HG02870 (cell line): ENCODE results near the gene CEACAM20.
A peak's percentile ranks its signal among the peaks of the same experiment; 100 is the strongest.
"Not testable (repeated sequence)": the region's sequence is repeated elsewhere in the genome, so short reads cannot be mapped to it uniquely, and the experiment has no call there.

Experiments used
- ATAC-seq: cut with Tn5 transposase; IDR thresholded peaks from one replicate; pipeline ENCODE4 v1.9.1; 2021; ENCODE audit warnings: mild to moderate bottlenecking, moderate library complexity; ENCODE audit not compliant: unreplicated experiment

CEACAM20 gene

DNA sequence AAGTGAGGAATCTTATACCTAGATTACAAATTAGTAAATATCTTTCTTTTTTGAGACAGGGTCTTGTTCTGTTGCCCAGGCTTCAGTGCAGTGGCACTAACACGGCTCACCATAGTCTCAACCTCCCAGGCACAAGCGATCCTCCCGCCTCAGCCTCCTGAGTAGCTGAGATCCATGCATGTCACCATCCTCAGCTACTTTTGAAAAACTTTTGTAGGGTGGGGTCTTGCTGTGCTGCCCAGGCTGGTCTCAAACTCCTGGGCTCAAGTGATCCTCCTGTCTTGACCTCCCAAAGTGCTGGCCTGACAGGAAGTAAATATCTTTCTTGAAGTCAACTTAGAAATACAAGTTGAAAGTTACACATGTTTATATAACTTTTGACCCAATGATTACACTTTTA, 20.0 kb upstream of the CEACAM20 start:
- ATAC-seq, result no peak

DNA sequence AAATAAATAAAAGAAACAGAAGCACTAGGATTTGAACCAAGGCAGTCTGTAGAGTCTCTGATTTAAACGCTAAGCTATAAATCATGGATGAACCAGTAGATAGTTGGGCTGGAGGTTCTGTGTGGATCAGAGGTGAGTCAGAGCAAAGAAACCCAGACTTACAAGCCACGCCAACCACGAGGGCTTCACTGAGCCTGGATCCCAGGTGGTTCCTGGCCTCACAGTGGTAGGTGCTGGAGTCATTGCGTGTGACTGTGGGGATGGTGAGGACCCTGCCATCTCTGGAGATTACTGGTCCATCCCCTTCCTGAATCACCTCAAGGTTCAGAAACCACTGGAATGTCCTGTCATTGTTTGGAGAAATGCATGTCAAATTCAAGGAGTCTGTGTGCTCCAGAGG, 19.3 kb upstream of the CEACAM20 start:
- no peak for ATAC-seq

DNA sequence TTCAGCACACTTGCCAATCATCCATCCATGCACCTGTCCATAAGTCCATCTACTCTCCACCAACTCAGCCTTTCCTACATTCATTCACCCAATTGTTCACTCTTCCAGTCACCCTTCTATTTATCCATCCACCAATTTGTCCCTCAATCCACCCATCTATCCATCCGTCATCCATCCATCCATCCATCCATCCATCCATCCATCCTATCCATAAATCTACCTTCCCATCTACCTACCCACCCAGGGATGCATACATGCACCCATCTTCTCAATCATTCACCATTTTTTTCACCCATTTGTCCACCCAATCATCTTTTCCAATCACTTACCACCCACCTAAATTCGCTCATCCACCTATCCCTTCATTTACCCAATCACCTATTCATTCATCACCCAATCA, 14.6 kb upstream of the CEACAM20 start:
- no peak for ATAC-seq

DNA sequence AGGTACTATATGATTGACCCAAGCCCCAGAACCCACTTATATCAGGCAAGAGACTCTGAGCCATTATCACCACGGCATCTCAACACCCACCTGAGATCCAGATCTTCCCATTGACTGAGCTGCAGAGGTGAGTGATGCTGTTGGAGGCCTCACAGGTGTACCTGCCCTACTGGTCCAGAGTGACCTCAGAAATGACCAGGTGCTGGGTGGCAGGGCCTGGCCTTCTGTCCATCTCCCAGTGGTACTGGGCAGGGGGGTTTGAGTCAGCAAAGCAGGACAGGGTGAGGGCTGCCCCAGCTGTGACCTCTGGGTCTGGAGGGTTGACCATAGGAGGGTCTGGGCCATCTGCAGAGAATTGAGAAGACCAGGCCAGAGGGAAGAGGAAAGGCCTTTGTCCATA, 13.2 kb upstream of the CEACAM20 start:
- no peak for ATAC-seq

DNA sequence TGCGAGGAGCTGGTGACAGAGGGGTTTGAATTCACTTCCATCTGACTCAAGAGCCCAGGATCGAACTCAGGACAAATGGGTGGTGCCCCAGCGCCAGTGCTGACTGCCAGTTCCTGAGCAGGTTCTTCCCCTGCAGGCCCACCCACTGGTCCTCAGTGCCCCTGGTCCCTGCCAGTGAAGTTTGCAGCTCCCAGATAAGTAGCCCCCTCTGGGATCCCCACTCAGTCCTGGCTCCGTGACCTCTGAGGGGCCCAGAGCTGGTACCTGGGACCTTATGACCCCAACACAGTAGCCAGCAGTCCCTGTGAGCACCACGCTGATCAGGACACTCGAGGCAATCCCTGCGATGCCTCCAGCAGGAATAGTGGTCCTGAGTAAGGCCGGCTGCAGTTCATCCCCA, 11.3 kb upstream of the CEACAM20 start:
- no peak for ATAC-seq

DNA sequence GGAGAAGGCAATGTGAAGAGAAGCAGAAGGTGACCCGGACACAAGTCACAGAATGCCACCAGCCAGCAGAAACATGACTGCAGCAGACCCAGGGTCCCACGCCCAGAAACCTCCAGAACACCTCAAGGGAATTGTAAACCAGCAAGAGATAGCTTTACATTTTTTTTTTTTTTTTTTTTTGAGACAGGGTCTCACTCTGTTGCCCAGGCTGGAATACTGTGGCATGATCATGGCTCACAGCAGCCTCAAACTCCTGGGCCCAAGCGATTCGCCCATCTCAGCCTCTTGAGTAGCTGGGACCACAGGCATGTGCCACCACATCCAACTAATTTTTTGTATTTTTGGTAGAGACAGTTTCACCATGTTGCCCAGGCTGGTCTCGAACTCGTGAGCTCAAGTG, 10.5 kb upstream of the CEACAM20 start:
- ATAC-seq, result no peak

DNA sequence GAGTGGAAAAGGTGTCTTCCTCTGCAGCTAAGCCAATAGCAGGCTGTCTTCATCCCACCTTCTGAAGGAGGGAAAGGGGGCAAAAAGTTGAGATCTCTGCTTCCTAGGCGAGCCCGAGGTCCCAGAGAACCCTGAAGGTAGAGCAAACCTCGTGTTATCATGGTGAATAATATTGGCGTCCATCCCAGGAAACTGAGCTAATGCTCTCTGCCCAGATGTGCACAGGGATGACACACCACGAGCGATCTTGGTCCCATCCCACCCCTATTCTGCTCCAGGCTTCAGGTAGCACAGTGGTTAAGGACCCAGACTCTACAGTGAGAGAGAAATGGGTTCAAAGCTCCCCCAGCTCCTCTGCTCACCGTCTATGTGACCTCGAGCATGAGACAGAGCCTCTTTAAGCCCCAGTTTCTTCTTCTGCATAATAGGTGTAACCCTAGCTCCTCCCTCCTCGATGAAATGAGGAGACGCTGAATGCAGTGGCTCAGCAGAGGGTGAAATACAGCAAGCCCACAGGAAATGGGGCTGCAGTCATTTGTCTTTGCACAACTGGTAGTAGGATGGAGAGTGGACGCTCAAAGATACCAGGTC, 9.9 kb upstream of the CEACAM20 start:
- no peak for ATAC-seq

DNA sequence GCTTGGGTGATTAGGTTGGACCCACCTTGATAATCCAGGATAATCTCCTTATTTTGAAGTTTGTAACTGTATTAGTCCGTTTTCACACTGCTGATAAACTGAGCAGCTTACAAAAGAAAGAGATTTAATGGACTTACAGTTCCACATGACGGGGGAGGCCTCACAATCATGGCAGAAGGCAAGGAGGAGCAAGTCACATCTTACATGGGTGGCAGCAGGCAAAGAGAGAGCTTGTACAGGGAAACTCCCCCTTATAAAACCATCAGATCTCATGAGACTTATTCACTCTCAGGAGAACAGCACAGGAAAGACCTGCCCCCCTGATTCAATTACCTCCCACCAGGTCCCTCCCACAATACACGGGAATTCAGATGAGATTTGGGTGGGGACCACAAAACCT, 5.9 kb upstream of the CEACAM20 start:
- ATAC-seq, result not testable (repeated sequence)

DNA sequence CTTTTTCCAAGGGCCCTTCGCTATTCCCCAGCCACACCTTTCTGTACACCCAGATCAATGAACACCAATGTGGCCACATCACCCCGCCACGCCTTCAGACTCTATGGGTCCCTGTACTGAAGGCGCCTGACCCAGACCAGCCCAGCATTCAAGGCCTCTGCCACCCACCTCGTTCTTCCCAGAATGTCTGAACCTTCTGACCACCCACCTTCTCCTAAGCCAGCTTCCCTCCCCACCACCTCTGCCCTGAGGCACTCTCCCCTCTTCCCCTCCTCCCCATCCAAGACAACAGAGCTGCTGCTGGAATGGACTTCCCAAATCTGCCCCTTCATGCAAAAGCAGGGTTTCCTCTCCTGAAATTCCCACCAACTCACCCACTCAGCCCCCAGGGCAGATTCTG, 3.3 kb upstream of the CEACAM20 start:
- ATAC-seq, result no peak

DNA sequence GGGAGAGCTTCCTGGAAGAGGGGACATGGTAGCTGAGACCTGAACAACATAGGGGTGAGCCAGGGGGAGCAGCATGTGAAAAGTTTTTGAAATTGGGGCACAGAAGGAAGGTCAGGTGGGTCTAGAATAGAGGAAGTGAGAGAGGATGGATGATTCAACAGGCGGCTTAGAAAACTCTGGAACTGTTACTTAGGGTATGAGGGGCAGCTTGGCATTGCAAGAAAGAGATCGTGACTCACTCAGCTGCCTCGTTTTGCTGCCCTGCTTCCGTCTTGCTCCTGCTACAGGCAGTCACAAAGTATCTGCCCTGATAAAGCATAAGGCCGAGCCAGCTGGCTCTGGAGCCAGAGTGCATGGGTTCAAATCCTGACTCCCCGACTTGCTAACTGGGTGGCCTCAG, 1.3 kb upstream of the CEACAM20 start:
- ATAC-seq, result no peak

DNA sequence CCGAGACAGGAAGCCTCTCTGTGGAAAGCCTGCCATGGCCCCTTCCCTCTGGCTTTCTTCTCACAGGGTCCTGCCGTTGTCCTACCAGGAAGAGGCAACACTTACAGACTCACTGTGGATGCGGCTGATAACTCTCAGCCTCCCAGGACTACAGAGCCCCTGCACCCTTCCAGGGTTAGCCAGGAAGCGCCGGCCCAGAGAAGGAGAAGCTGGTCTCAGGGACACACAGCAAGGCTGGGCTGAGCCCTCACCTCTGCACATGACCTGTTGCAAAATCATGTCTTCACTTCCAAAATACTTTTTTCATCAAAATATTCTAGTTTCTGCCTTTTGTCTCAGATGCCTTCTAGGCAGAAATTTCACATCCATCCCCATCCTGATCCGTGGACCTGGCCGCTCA, 1.9 kb downstream of the CEACAM20 start:
- no peak for ATAC-seq

DNA sequence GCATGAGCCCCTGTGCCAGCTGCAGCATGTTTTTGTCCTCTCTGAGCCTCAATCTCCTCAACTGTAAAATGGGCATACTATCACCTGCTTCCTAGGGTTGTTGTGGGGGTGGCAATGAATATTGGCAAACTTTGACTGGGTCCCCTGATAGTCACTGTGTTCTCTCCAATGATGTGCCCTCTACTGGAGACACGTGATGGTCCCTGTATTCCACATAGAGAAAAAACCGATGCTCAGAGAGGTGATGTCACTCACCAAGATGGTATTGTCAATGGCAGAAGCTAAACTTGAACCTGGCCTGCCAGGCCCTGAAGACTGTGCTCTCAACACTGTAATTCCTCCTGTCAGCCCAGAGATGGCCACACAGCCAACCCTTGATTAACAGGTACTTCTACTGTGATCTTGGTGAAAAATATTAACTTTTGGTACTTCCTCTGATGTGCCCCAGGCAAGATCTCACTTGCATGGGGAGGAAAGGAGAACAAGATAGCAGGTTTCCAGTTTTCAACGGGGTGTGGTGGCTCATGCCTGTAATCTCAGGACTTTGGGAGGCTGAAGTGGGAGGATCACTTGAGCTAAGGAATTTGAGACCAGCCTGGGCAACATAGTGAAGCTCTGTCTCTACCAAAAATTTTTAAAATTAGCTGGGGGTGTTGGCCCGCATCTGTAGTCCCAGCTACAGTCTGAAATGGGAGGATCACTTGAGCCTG, 3.6 kb downstream of the CEACAM20 start:
- ATAC-seq, result no peak

DNA sequence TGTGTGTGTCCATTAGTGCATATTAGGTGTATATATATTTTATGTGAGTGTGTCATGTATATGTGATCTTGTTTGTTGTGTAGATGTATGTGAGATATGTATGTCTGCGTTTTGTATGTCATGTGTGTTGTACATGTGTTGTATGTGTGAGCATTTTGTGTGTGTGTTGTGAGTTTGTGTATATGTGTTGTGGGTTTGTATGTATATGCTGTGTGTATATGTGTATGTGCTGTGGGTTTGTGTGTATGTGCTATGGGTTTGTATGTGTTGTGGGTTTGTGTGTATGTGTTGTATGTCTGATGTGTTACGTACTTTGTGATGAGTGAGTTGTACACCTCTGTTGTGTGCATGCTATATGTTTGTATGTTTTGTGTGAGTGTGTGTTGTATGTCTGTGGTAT, 8.1 kb downstream of the CEACAM20 start:
- no peak for ATAC-seq

DNA sequence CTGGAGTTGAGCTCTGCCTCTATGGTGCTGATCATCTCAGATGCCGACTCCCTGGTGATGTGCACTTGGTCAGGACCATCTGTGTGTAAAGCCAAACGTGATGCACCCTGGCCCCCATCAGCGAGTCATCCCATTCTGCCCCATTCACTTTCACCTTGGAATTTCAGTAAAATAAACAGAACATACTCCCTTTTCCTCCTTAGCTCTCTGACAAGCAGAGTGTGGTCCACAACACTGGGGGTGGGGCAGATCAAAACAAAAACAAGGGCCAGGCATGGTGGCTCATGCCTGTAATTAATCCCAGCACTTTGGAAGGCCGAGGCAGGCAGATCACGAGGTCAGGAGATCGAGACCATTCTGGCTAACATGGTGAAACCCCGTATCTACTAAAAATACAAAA, 12.3 kb downstream of the CEACAM20 start:
- no peak for ATAC-seq

DNA sequence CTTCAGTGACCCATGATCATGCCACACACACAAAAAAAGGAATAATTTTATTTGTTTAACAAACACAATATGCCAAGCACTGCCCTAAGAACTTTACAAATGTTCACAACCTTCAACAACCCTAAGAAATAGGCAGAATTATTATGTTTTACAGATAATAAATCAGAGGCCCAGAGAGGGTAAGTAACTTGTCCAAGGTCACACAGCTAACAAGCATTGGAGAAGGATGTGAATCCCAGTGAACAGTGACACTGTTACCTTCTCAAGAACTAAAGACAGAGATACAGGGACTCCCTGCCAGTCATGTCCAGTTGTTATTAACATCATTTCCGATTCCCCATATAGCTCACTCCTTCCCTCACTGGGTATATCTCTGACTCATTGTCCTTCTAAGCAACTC, 13.6 kb downstream of the CEACAM20 start:
- no peak for ATAC-seq

DNA sequence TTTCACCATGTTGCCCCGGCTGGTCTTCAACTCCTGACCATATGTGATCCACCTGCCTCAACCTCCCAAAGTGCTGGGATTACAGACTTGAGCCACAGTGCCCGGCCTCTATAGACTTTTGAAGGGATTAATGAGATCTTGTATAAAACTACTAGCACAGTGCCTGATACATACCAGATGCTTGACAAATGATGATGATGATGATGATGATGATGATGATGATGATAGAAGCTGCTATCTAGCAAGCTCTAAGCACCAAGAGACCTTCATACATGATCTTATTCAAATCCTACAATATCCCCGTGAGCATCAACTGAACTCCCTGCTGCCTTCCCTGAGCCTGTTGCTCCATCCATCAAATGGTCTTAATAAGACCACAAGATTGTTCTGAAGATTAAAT, 14.4 kb downstream of the CEACAM20 start:
- no peak for ATAC-seq

DNA sequence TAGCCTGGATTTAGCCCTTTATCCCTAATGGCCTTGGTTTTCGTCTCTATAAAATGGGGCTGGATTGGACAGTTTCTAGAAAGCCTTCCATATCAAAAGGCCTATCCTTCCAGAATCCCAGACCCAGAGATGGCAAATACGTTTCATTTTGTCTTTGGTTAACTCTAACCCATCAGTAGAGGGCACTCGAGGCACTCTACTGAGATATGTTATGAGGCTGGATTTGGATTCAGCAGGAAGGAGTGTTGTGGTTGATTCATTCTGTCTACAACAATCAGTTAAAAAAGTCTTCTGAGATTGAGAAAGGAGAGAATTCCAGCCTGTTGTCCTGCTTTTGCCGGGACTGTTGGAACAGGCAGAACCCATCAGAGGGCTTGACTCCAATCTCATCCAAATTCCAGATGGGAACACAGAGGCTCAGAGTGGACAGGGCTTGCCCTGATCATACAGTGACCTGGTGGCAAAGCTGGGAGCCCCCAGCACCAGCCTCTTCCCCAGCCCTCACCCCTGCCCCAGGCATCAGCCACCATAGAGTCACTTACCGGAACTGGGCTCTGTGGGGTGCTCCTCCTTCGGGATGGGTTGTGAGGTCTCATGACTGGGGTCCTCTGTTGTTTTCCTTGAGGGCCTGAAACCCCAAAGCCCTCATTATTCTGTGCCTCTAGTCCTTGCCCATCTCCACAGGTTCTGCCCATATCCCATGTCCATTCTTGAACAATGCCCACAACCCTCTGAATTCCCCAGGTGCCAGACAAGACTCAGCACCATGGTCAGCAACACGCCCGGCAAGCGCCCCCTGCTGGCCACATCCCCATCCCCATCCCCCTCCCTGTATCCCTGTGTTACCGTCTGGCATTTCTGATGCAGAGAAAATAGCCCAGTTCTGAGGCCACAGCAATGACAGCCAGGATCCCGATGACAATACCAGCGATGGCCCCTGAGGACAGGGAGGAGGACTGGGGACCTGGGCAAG, 16.9 kb downstream of the CEACAM20 start:
- no peak for ATAC-seq

DNA sequence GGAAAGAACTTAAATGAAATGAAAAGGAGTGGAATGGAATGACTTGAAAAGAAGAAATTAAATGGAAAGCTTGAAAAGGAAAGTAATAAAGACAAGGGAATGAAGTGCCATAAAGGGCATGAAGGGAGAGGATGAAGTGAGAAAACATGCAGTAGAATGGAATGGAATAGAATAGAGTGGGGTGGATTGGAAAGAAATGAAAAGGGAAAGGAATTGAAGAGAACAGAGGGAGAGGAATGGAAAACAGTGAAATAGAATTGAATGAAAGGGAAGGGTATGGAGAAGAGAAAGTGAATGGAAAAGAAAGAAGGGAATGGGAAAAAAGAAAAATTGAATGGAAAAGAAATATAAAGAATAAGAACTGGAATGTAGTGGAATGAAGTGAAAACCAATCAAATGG, 20.0 kb downstream of the CEACAM20 start:
- ATAC-seq, result no peak

DNA sequence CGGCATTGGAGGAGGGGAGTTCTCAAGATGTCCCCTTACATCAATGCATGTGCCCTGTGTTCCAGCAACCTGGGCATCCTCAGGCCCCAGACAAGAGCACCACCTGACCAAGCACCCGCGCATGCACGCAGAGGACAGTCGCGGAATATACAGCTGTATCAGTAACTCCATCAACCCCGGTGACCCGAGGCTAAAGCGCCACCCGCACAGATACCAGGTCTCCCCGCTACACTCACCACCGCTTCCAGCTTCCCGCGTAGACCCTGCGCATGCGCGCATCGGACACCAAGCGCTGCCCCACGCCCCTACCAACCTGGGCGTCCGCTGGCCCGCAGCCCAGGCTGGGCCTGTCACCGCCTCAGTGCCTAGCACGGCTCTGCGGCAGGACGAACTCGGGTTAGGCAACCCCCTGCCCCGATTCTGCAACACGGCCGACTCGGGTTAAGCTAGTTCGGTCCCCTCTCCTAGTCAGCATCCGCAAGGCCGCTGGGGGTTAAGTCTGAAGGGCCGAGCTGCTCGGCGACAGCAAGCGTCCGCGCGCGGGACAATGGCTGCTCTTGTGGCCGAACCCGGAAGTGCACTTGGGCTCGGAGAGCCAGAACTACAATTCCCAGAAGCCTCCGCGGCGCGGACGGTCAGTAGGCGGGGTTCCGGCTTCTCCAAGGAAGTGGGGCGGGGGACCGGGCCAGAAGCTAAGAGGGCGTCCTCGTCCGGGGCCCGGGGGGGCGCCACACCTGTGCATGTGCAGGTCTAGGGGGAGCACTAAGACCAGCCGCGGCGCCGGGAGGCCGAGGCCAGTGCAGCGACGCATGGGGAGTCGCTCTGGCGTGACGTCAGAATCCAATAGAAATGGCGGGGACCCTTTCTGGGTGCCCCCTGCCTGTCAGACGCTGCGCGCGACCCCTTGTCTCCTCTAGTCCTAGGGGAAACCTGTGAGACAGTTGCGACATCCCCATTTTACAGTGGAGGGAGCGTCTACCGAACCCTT, 29.2 kb downstream of the CEACAM20 start, which contains the start of gene ZNF180:
TSS of gene ZNF180 (minus strand) at position 561 of the 988 bp plus-strand sequence. CDS start 3,188 bp downstream, outside the sequence.
- ATAC-seq, result peak; percentile 87

DNA sequence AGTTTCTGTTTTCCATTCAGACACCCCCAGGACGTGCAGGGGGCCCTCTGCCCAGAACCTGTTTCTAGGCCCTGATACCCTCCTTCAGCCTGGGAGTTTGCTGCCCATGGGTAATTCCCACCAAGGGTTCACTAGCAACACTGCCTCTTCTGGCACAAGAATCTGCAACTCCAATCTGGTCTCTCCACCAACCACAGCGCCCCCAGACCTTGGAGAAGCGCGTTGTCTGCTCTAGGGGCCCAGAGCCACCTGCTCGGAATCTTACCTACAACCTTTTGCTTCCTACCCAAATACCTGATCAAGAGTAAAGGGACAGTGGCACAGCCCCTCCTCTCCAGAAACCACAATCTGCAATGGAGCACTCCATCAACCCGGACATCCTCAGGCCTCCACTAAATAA, 29.9 kb downstream of the CEACAM20 start:
- no peak for ATAC-seq
